GM12865 (cell line): Measurements from ENCODE around the gene SLC22A3.

Experiments used
- DNase-seq: peaks from one replicate; pipeline ENCODE4 v3.0.0; 2010; ENCODE audit warnings: low read depth
- H3K4me3 ChIP-seq: 2 replicates; pipeline ENCODE4 v1.5.1; 2011; ENCODE audit warnings: mild to moderate bottlenecking, low read depth, low read length, control low read depth
- CTCF ChIP-seq: IDR thresholded peaks from 2 replicates; pipeline ENCODE4 v1.5.1; 2011; ENCODE audit warnings: low read length, control low read depth, low read depth, inconsistent platforms; ENCODE audit not compliant: insufficient read depth; ENCODE audit errors: missing control alignments

Gene SLC22A3

GRCh38 chr6:160333101-160333500, 15.1 kb upstream of the SLC22A3 start:
- no peak overlapping the region for H3K4me3 ChIP-seq
- TF ChIP-seq CTCF, result no peak
- DNase-seq, result no peak

- no peak for TF ChIP-seq CTCF
- H3K4me3 ChIP-seq, result no peak overlapping the region
- DNase-seq, result no peak
Observed at GRCh38 chr6:160333841-160334240, 14.3 kb upstream of the SLC22A3 start.

- H3K4me3 ChIP-seq, result no peak overlapping the region
- no peak for TF ChIP-seq CTCF
- DNase-seq, result no peak
Observed at GRCh38 chr6:160336200-160336599, 12.0 kb upstream of the SLC22A3 start.

GRCh38 chr6:160337301-160337700, 10.9 kb upstream of the SLC22A3 start:
- no peak overlapping the region for H3K4me3 ChIP-seq
- TF ChIP-seq CTCF, result no peak
- no peak for DNase-seq

- no peak for DNase-seq
- H3K4me3 ChIP-seq, result no peak overlapping the region
- no peak for TF ChIP-seq CTCF
Observed at GRCh38 chr6:160337991-160338390, 10.2 kb upstream of the SLC22A3 start.

GRCh38 chr6:160343144-160343543, 5.0 kb upstream of the SLC22A3 start:
- TF ChIP-seq CTCF, result no peak
- DNase-seq, result no peak
- H3K4me3 ChIP-seq, result no peak overlapping the region

GRCh38 chr6:160344271-160344670, 3.9 kb upstream of the SLC22A3 start:
- no peak for TF ChIP-seq CTCF
- no peak overlapping the region for H3K4me3 ChIP-seq
- no peak for DNase-seq
